ENCODE results near the gene ULK2. TPM values are rescaled to one million over a fixed set of nuclear protein-coding genes. Genes with fewer than 3 reads are reported as not detected.

The ULK2 gene
- total RNA-seq, 1 experiment from 2014 or later: 12.7 TPM

- DNase-seq (ENCODE audit: low read depth, low spot score) (no peak), ATAC-seq (no peak)
- Histone ChIP-seq H3K36me3 (ENCODE audit: control insufficient read depth in 1 of 2, insufficient read depth in 2 of 2, low read length in 2 of 2) (peaks cover 30 to 41% of the 10 kb centered on the region in 2 experiments), H4K20me1 (ENCODE audit: insufficient read depth) (no peaks in the 10 kb centered on the region), H3K27ac (ENCODE audit: low read depth, low read length) (no peak overlapping the region), H3K4me3 (replicated peaks in 1 of 2; ENCODE audit: low read depth in 1 of 2, low read length in 2 of 2) (no peak overlapping the region), H3K9ac (ENCODE audit: low read length) (no peak overlapping the region), H3K79me2 (ENCODE audit: insufficient read depth, low read length) (no peaks in the 10 kb centered on the region), H3K27me3 (ENCODE audit: insufficient read depth, low read length) (no peaks in the 10 kb centered on the region), H3K9me2 (ENCODE audit: insufficient read depth) (no peaks in the 10 kb centered on the region), H3K9me3 (ENCODE audit: control insufficient read depth in 1 of 2, insufficient read depth in 1 of 2, low read depth in 1 of 2, low read length in 2 of 2) (no peaks in the 10 kb centered on the region), H2AFZ (ENCODE audit: low read depth, low read length, poor library complexity, severe bottlenecking) (no peak overlapping the region), H3K4me1 (ENCODE audit: control insufficient read depth in 1 of 2, insufficient read depth in 2 of 2, low read length in 2 of 2) (peaks cover 0 to 16% of the 10 kb centered on the region in 2 experiments; a peak in 2 of 4 replicates), H3K4me2 (ENCODE audit: low read length) (no peak overlapping the region)
- intact Hi-C loops (cut with micrococcal nuclease): no loop called here
- POLR2A ChIA-PET: no interaction called here
- CTCF ChIA-PET: no interaction called here
- RAD21 ChIA-PET (ENCODE audit: low non-redundant PET in 1 of 2, low total read pairs in 2 of 2, uncharacterized antibody in 2 of 2, unreplicated experiment in 2 of 2): no interaction called here
- TF ChIP-seq EZH2phosphoT487 (IDR thresholded peaks at IDR 0.05; ENCODE audit: borderline replicate concordance) (no peak), REST (IDR thresholded peaks at IDR 0.05; ENCODE audit: low read depth) (no peak), CEBPB (IDR thresholded peaks at IDR 0.05; ENCODE audit: low read depth) (no peak), SRF (IDR thresholded peaks at IDR 0.05; ENCODE audit: low read depth) (no peak), ZNF274 (IDR thresholded peaks at IDR 0.05; ENCODE audit: low read depth, low read length) (no peak), TCF7L2 (IDR thresholded peaks at IDR 0.05; ENCODE audit: borderline replicate concordance, extremely low read depth, insufficient read depth, insufficient read length) (no peak), FOSL1 (IDR thresholded peaks at IDR 0.05; ENCODE audit: low read depth) (no peak), MAX (IDR thresholded peaks at IDR 0.05) (no peak), RAD21 (IDR thresholded peaks at IDR 0.05; ENCODE audit: low read depth) (no peak), SP1 (IDR thresholded peaks at IDR 0.05; ENCODE audit: low read depth) (no peak), EZH2 (IDR thresholded peaks at IDR 0.05) (no peak), POLR2AphosphoS5 (IDR thresholded peaks at IDR 0.05; ENCODE audit: low read depth, low read length) (no peak), SIN3A (IDR thresholded peaks at IDR 0.05; ENCODE audit: low read depth) (no peak), POLR2A (IDR thresholded peaks at IDR 0.05; ENCODE audit: borderline replicate concordance, extremely low read depth, insufficient read depth, insufficient read length) (no peak), JUND (IDR thresholded peaks at IDR 0.05) (no peak), ELF1 (IDR thresholded peaks at IDR 0.05; ENCODE audit: borderline replicate concordance, low read depth) (no peak), ZFX (IDR thresholded peaks at IDR 0.05) (no peak), CBX3 (IDR thresholded peaks at IDR 0.05; ENCODE audit: low read depth) (no peak)
- TF ChIP-seq, protein P1, sequence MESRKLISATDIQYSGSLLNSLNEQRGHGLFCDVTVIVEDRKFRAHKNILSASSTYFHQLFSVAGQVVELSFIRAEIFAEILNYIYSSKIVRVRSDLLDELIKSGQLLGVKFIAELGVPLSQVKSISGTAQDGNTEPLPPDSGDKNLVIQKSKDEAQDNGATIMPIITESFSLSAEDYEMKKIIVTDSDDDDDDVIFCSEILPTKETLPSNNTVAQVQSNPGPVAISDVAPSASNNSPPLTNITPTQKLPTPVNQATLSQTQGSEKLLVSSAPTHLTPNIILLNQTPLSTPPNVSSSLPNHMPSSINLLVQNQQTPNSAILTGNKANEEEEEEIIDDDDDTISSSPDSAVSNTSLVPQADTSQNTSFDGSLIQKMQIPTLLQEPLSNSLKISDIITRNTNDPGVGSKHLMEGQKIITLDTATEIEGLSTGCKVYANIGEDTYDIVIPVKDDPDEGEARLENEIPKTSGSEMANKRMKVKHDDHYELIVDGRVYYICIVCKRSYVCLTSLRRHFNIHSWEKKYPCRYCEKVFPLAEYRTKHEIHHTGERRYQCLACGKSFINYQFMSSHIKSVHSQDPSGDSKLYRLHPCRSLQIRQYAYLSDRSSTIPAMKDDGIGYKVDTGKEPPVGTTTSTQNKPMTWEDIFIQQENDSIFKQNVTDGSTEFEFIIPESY (IDR thresholded peaks at IDR 0.05; ENCODE audit: extremely low read depth, insufficient replicate concordance, low read length): no peak
- TF ChIP-seq, protein P2, sequence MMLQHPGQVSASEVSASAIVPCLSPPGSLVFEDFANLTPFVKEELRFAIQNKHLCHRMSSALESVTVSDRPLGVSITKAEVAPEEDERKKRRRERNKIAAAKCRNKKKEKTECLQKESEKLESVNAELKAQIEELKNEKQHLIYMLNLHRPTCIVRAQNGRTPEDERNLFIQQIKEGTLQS (IDR thresholded peaks at IDR 0.05): no peak
- no TSS peak for BruUV-seq (replicated peaks)
These were observed 37.8 kb upstream of the ULK2 start for GRCh38 chr17:19905502-19905901.
